Activated naive CD8-positive, alpha-beta T cell treated with anti-CD3 and anti-CD28 coated beads, Interleukin-2, amount 50 U/mL, for 16 hours (primary cell): ENCODE measurements around the gene GAPVD1.
"Not testable (repeated sequence)": the region's sequence is repeated elsewhere in the genome, so short reads cannot be mapped to it uniquely, and the experiment has no call there.

Experiments
- DNase-seq: peaks from one replicate; pipeline ENCODE4 v3.0.0-alpha.2; 2020; ENCODE audit warnings: low read depth, low spot score

The GAPVD1 gene

DNA sequence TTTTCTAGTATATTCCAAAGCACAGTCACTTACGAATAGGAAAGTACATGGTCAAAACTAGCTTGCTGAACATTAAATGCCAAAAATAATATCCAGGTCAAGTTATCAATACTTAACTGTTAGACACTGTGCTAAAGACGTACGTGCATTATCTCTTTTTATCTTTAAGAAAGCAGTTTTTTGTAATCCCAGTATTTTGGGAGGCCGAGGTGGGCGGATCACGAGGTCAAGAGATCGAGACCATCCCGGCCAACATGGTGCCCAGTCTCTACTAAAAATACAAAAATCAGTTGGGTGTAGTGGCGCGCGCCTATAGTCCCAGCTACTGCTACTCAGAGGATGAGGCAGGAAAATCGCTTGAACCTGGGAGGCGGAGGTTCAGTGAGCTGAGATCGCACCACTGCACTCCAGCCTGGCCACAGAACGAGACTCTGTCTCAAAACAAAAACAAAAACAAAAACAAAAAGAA, 17.8 kb upstream of the GAPVD1 start:
- DNase-seq = no peak

DNA sequence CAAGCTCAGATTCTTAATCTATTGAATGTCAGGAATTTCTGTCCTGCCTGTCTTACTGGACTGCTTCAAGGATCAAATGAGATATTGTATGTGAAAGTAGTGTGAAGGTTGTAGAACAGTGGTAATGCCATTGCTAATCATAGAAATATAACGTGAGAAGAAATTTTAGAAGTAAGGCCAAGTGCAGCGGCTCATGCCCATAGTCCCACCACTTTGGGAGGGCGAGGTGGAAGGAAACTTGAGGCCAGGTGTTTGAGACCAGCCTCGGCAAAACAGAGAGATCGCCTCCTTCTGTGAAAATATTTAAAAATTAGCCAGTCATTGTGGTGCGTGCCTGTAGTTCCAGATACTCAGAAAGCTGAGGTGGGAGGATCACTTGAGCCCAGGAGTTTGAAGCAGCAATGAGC, 15.4 kb upstream of the GAPVD1 start:
- DNase-seq = no peak

DNA sequence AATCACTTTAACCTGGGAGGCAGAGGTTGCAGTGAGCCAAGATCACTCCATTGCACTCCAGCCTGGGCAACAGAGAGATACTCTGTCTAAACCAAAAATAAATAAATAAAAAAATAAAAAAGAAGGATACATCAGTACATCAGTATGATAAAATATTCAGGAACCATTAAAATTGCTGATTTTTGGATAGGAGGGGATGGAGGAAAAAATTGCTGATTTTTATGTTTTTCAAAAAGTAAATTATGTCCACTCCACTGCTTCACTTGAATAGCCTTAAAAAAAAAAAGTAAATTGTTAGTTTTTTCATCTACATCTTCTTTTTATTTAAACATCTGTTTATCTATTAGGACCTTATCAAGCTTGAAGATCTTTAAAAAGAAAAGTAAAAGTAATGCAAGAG, 7.4 kb upstream of the GAPVD1 start:
- DNase-seq = no peak

GRCh38 chr9:125255781-125256391, 5.7 kb upstream of the GAPVD1 start:
- no peak for DNase-seq

- no peak for DNase-seq
Observed at GRCh38 chr9:125258160-125258785, 3.4 kb upstream of the GAPVD1 start.

- no peak for DNase-seq
Observed at GRCh38 chr9:125258832-125259534, 2.6 kb upstream of the GAPVD1 start.

DNA sequence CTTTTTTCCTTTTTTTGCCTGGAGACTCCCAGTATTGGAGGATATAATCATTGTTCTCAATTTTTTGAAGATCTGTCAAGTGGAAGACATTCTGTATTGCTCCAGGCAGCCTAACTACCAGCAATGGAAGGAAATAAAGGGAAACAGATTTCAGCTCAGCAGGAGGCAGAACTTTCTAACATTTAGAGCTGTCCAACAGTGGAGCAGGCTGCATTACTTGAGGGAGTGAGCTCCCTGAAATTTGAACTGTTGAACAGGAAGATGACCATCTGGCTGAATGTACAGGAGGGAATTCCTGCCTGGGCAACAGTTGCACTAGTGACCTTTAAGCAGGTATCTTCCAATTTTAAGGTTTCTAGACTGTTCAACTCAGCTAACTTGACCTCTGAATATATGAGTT, 1.1 kb upstream of the GAPVD1 start:
- no peak for DNase-seq

DNA sequence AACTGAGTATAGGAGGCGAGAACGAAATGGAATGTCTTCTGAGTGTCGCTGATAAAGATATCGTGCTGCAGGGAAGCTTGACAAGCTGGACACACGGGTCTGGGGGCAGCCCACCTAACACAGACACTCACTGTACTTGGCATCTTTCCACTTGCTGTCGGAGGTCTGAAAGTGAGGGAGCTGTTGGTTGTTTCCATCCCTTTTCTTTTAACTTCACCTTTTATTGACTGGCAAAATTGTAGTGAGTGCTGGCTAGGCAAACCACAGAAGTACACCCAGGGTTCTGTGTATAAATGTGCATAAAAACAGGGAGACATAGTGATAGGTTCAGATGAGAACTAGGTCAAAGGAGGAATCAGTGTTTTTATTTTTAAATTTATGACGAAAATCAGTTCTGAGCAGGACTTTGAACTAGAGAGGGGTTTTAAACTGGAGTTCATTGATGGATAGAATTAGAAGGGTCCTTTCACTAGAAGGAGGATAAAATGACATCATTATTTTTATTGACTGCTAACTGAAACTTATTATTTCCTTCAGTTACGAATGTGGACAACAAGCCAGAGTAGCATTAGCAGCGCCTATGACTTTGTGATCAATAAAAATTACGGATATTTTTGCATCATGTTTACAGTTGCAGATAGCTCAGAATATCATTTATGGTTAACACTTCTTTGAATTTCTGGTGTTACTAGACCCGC, 817 bp downstream of the GAPVD1 start:
- no peak for DNase-seq

DNA sequence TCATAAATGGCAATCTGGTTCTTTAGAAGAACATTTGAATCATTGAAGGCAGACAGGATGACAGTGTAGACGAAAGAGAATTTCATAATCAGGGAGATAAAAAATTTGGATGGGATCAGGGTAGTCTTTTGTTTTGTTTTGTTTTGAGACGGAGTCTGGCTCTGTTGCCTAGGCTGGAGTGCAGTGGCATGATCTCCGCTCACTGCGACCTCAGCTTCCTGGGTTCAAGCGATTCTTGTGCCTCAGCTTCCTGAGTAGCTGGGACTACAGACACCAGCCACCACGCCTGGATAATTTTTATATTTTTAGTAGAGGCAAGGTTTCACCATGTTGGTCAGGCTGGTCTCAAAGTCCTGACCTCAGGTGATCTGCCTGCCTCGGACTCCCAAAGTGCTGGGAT, 2.4 kb downstream of the GAPVD1 start:
- DNase-seq = not testable (repeated sequence)

GRCh38 chr9:125268394-125269013, 6.9 kb downstream of the GAPVD1 start:
- no peak for DNase-seq

DNA sequence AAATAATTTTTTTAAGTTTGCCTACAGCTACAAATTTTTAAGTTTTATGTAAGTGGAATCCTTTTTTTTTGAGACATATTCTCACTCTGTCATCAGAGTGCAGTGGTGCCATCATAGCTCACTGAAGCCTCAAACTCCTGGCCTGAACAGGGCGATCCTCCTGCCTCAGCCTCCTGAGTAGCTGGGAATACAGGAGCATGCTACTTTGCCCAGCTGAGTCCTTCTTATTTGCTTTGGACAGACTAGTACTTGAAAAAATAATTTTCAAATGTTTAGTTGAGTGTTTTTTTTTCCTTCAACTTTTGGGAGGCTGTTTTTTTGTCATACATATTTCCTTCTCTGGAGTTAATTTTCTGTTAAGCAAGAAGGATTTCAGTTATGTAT, 7.4 kb downstream of the GAPVD1 start:
- no peak for DNase-seq

- no peak for DNase-seq
Observed at GRCh38 chr9:125271081-125271480, 9.5 kb downstream of the GAPVD1 start.

- no peak for DNase-seq
Observed at GRCh38 chr9:125272697-125273096, 11.1 kb downstream of the GAPVD1 start.

- no peak for DNase-seq
Observed at GRCh38 chr9:125276771-125277170, 15.1 kb downstream of the GAPVD1 start.

DNA sequence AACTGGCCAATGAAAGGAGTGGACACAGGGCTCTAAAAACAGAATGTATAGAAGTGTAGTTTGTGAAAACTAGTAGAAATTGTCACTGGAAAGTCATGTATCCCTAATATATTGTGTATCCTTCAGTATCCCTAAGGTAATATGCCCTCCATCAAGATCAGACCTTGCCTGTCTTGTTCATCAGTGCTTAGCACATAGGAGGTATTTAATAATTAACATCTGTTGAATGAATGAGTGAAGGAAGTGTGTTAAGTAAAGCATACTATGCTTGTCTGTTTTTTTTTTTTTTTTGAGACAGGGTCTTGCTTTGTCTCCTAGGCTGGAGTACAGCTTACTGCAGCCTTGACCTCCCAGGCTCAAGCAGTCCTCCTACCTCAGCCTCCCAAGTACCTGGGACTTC, 15.8 kb downstream of the GAPVD1 start:
- no peak for DNase-seq

DNA sequence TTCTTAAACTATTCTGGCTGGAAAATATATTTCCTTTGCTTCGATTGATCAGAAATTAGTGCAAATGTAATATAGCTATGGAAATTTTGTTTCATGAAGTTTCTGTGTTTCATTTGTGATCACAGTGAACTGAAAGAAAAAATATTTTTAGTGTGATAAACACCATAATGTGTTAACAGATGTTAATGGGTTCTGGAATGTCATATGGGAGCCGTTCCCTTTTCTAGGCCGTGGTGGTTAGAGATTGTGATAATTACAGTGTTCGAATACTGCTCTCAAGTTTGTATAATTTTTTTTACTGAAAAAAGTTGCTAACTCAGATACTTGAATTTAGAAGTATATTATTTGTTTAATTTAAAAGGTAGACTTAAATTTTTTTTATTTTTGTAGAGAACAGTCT, 19.3 kb downstream of the GAPVD1 start:
- no peak for DNase-seq

DNA sequence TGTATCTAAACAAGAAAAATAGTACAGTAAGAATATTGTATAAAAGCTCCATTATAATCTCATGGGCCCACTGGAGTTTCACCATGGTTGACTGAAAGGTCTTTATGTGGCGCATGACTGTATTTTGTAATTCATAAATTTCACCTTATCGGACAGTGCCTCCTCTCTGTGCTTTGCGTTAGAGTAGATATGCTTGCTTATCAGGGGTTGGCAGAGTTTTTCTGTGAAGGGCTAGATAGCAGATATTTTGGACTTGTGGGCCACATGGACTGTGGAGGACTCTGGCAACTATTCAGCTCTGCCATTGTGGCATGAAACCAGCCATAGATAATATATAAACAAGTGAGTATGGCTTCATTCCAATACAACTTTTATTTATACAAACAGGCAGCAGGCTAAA, 23.2 kb downstream of the GAPVD1 start:
- no peak for DNase-seq

GRCh38 chr9:125286935-125287433, 25.4 kb downstream of the GAPVD1 start:
- DNase-seq = not testable (repeated sequence)

GRCh38 chr9:125293134-125293533, 31.5 kb downstream of the GAPVD1 start:
- no peak for DNase-seq

DNA sequence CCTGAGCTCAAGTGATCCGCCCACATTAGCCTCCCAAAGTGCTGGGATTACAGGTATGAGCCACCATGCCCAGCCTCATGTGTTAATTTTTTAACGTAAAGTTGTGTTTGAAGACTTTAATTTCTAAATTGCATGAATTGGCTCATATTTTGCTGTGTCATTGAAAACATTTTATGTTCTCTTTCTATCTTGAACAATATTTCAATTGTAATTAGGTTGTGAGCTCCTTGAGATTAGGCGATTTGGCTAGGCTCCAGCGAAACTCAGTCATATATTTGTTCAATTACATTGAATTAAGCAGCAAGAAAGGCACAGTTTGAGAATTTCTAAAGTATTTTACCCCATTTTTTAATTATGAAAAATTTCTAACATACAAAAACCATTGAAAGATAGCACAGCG, 34.0 kb downstream of the GAPVD1 start:
- no peak for DNase-seq

GRCh38 chr9:125296843-125297372, 35.3 kb downstream of the GAPVD1 start:
- no peak for DNase-seq

- DNase-seq = no peak
Observed at GRCh38 chr9:125297917-125298316, 36.3 kb downstream of the GAPVD1 start.
